ACC112 (cell line): ENCODE results near the gene CFAP77.
"Not testable (repeated sequence)": the region's sequence is repeated elsewhere in the genome, so short reads cannot be mapped to it uniquely, and the experiment has no call there.

Experiments
- H2AFZ ChIP-seq: fragments of 200-600 bp; sonication (generic); one replicate; pipeline ENCODE4 v1.6.0; 2017; ENCODE audit warnings: antibody characterized with exemption, low read length; ENCODE audit not compliant: unreplicated experiment
- H3K27ac ChIP-seq: fragments of 200-600 bp; sonication (generic); 2 replicates; pipeline ENCODE4 v1.5.1; 2014; ENCODE audit warnings: low read depth, mild to moderate bottlenecking, antibody characterized with exemption, low read length, moderate library complexity
- H3K27me3 ChIP-seq: fragments of 200-600 bp; sonication (generic); 2 replicates; pipeline ENCODE4 v1.6.1; 2014; ENCODE audit warnings: mild to moderate bottlenecking, antibody characterized with exemption, low read length, moderate library complexity, mixed read lengths; ENCODE audit not compliant: insufficient read depth
- H3K36me3 ChIP-seq: fragments of 200-600 bp; sonication (generic); 2 replicates; pipeline ENCODE4 v1.6.1; 2016; ENCODE audit warnings: mild to moderate bottlenecking, antibody characterized with exemption, low read length, moderate library complexity, mixed read lengths; ENCODE audit not compliant: insufficient read depth
- H3K4me1 ChIP-seq: fragments of 200-600 bp; sonication (generic); one replicate; pipeline ENCODE4 v1.6.1; 2016; ENCODE audit warnings: low read length, mixed read lengths; ENCODE audit not compliant: insufficient read depth, unreplicated experiment, control insufficient read depth
- H3K4me3 ChIP-seq: fragments of 200-600 bp; sonication (generic); 2 replicates; pipeline ENCODE4 v1.5.1; 2014; ENCODE audit warnings: mild to moderate bottlenecking, low read depth, low read length
- H3K79me2 ChIP-seq: fragments of 200-600 bp; sonication (generic); one replicate; pipeline ENCODE4 v1.6.0; 2016; ENCODE audit warnings: low read length; ENCODE audit not compliant: control insufficient read depth, unreplicated experiment, insufficient read depth

Gene CFAP77

DNA sequence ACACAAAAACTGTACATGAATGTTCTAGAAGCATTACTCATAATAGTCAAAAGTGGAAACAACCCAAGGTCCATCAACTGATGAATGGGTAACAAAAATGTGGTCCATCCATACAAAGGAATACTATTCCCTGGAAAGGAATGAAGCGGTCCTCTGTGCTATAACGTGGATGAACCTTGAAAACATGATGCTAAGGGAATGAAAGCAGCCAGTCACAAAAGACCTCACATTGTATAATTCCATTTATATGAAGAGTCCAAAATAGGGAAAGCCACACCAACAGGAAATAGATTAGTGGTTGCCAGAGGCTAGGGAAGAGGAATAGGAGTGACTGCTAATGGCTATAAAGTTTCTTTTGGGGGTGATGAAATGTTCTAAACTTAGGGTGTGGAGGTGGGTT, 149.7 kb downstream of the CFAP77 start:
- Histone ChIP-seq H3K27ac (no peak overlapping the region), H2AFZ (no peak overlapping the region), H3K4me3 (no peak overlapping the region), H3K4me1 (no peaks in the 10 kb centered on the region), H3K79me2 (no peaks in the 10 kb centered on the region), H3K36me3 (no peaks in the 10 kb centered on the region), H3K27me3 (peaks cover 91% of the 10 kb centered on the region)

GRCh38 chr9:132560616-132561202, 150.7 kb downstream of the CFAP77 start:
- H3K27me3 ChIP-seq: peaks cover 89% of the 10 kb centered on the region
- H3K4me1 ChIP-seq: no peaks in the 10 kb centered on the region
- no peak overlapping the region for H3K4me3 ChIP-seq
- H2AFZ ChIP-seq: no peak overlapping the region
- H3K27ac ChIP-seq: no peak overlapping the region
- H3K36me3 ChIP-seq: no peaks in the 10 kb centered on the region
- no peaks in the 10 kb centered on the region for H3K79me2 ChIP-seq

DNA sequence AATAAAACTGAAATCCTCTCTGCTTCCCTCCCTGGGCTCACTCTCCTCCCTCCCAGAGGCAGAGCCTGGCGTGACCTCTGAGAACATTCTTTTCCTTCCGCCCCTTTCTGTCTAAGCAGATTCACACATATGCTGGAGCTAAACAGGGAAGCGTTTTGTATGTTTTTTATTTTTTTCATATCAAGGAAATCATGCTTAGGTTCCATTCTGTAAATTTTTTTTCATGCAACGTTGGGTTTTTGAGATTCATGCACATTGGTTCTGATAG, 152.2 kb downstream of the CFAP77 start:
- H3K27ac ChIP-seq: no peak overlapping the region
- H3K36me3 ChIP-seq: no peaks in the 10 kb centered on the region
- no peaks in the 10 kb centered on the region for H3K79me2 ChIP-seq
- peaks cover 89% of the 10 kb centered on the region for H3K27me3 ChIP-seq
- no peaks in the 10 kb centered on the region for H3K4me1 ChIP-seq
- no peak overlapping the region for H2AFZ ChIP-seq
- no peak overlapping the region for H3K4me3 ChIP-seq

DNA sequence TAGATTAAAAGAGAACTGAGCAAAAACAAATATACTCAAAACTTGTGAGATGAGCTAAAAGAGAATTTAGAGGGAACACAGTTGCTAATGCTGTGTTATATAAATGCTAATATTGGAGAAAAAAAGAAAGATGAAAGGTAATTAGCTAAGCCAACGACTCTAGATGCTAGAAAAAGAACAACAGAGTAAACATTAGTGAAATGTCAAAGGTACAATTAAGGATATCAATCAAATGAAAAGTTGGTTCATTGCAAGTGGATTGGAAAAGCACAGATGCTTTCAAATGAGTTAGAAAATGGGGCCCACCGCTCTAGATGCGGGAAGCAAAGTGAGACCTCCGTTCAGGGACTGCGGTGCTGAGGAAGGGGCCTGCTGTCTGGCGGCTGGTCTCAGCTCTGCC, 154.5 kb downstream of the CFAP77 start:
- Histone ChIP-seq H3K36me3 (no peaks in the 10 kb centered on the region), H3K27me3 (peaks cover 90% of the 10 kb centered on the region), H3K27ac (no peak overlapping the region), H3K79me2 (no peaks in the 10 kb centered on the region), H2AFZ (no peak overlapping the region), H3K4me1 (no peaks in the 10 kb centered on the region), H3K4me3 (no peak overlapping the region)

DNA sequence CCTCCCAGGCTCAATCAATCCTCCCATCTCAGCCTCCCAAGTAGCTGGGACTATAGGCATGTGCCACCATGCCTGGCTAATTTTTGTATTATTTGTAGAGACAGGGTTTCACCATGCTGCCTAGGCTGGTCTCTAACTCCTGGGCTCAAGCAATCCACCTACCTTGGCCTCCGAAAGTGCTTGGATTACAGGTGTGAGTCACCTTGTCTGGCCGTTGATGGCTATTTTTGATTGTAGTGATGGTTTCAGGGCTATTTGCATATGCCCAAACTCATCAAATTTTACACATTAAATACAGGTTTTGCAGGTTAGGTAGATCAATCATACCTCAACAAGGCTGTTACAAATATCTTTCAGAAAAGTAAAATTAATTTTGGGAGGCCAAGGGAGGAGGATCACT, 158.8 kb downstream of the CFAP77 start:
- not testable (repeated sequence) for H3K27ac ChIP-seq, H3K79me2 ChIP-seq, H3K36me3 ChIP-seq, H2AFZ ChIP-seq, H3K4me1 ChIP-seq, H3K4me3 ChIP-seq
- peaks cover 79% of the 10 kb centered on the region for H3K27me3 ChIP-seq

GRCh38 chr9:132571806-132572600, 162.0 kb downstream of the CFAP77 start:
- Histone ChIP-seq H3K27me3 (peaks cover 68% of the 10 kb centered on the region), H3K27ac (no peak overlapping the region), H2AFZ (no peak overlapping the region), H3K36me3 (no peaks in the 10 kb centered on the region), H3K4me1 (no peaks in the 10 kb centered on the region), H3K79me2 (no peaks in the 10 kb centered on the region), H3K4me3 (no peak overlapping the region)

GRCh38 chr9:132572921-132573320, 162.9 kb downstream of the CFAP77 start:
- Histone ChIP-seq H3K27me3 (peaks cover 68% of the 10 kb centered on the region), H3K36me3 (no peaks in the 10 kb centered on the region), H3K27ac (no peak overlapping the region), H3K4me3 (no peak overlapping the region), H3K79me2 (no peaks in the 10 kb centered on the region), H3K4me1 (no peaks in the 10 kb centered on the region), H2AFZ (no peak overlapping the region)

DNA sequence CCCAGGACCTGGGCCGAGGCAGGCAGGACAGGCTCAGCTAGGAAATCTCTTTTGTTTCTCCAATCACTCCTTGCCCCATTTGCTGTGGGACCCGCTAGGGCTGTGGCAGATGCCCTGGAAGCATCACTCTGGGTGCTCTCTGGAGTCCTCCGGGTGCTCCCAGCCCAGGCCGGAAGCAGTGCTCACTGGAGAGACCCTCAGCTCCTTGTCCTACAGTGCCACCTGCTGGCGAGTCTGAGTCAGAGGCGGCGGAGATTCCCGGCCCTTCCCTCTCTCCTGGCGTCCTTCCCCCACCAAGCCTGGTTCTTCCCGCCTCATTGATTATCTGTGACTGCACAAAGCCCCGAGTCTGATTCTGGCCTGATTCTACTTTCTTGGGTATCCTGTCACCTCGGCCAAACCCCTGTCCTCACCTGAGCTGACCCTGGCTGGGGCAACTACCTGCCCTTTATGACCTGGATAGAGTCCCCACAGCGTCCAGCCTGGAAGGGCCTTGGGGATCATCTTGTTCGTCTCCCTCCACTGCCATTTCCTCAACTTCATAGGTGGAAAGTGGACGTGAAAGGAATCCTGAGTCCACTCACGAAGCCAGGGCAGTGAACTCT, 165.1 kb downstream of the CFAP77 start:
- H3K79me2 ChIP-seq: no peaks in the 10 kb centered on the region
- no peak overlapping the region for H3K27ac ChIP-seq
- no peak overlapping the region for H3K4me3 ChIP-seq
- no peak overlapping the region for H2AFZ ChIP-seq
- no peaks in the 10 kb centered on the region for H3K4me1 ChIP-seq
- H3K36me3 ChIP-seq: no peaks in the 10 kb centered on the region
- peaks cover 77% of the 10 kb centered on the region for H3K27me3 ChIP-seq

GRCh38 chr9:132575811-132576210, 165.8 kb downstream of the CFAP77 start:
- no peaks in the 10 kb centered on the region for H3K36me3 ChIP-seq
- peaks cover 77% of the 10 kb centered on the region for H3K27me3 ChIP-seq
- no peak overlapping the region for H3K4me3 ChIP-seq
- no peaks in the 10 kb centered on the region for H3K79me2 ChIP-seq
- H3K4me1 ChIP-seq: no peaks in the 10 kb centered on the region
- no peak overlapping the region for H2AFZ ChIP-seq
- no peak overlapping the region for H3K27ac ChIP-seq

- Histone ChIP-seq H3K36me3 (no peaks in the 10 kb centered on the region), H3K79me2 (no peaks in the 10 kb centered on the region), H3K4me1 (no peaks in the 10 kb centered on the region), H3K27ac (no peak overlapping the region), H3K27me3 (peaks cover 77% of the 10 kb centered on the region), H3K4me3 (no peak overlapping the region), H2AFZ (no peak overlapping the region)
These were observed 167.1 kb downstream of the CFAP77 start for GRCh38 chr9:132577119-132577518.

DNA sequence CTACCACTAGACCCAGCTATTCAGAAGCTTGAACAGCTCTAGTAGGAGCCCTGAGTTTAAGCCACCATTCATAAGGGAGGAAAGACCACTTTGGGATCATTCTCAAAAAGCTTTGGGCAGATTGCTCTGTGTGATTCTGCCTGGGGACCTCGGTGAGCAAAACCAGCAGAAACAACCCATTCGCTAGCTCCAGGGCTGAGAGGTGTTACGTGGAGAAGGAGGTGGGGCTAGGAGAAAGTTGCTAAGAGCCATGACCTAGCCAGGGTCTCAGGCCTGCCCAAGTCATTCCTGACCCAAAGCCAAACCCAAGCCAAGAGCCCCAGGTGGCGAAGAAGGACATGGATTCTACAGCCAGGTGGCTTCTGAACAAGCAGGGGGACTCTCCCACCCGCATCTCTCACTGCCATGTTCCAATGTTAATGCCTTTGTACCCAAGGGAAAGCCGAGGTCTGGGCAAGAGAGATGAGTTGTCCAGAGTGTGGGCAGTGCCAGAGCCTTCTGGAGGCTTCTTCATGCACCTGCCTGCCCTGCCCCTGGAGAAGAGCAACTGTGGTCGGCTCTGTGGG, 168.4 kb downstream of the CFAP77 start:
- peaks cover 84% of the 10 kb centered on the region for H3K27me3 ChIP-seq
- no peaks in the 10 kb centered on the region for H3K36me3 ChIP-seq
- no peaks in the 10 kb centered on the region for H3K4me1 ChIP-seq
- no peak overlapping the region for H3K27ac ChIP-seq
- H3K4me3 ChIP-seq: no peak overlapping the region
- H2AFZ ChIP-seq: no peak overlapping the region
- H3K79me2 ChIP-seq: no peaks in the 10 kb centered on the region
